ENCODE results near the gene CEP85L. TPM values are rescaled to one million over a fixed set of nuclear protein-coding genes. Genes with fewer than 3 reads are reported as not detected.

CEP85L gene
- polyA plus RNA-seq, 1 of the 3 experiments (the other 2 are of a cell fraction): 1.1 TPM

DNA sequence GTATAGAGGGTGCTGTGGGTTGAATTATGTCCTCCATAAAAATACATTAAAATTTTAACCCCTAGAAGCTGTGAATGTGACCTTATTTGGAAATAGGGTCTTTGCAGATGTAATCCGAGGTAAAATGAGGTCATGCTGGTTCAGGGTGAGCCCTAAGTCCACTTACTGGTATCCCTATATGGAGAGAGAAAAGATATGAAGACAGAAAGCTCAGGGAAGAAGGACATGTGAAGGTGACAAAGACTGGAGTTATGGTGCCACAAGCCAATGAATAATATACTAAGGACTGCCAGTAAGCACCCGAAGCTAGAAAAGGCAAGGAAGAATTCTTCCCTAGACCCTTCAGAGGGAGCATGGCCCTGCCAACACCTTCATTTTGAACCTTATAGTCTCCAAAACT is 53.1 kb downstream of the CEP85L start:
- DNase-seq: no peak
- Histone ChIP-seq H2AFZ (ENCODE audit: low read depth) (no peak overlapping the region), H3K36me3 (replicated peaks in 1 of 2; ENCODE audit: control insufficient read depth in 1 of 2, insufficient read depth in 2 of 2, low read length in 1 of 2) (peaks cover 0 to 2% of the 10 kb centered on the region in 2 experiments), H3K27ac (ENCODE audit: low read depth in 2 of 2, low read length in 1 of 2) (no peak overlapping the region), H3K4me1 (ENCODE audit: control insufficient read depth in 1 of 2, insufficient read depth in 2 of 2, low read depth in 1 of 2, low read length in 1 of 2) (no peaks in the 10 kb centered on the region), H3K9me3 (no peaks in the 10 kb centered on the region), H3K4me2 (no peak overlapping the region), H4K20me1 (ENCODE audit: insufficient read depth) (peaks cover 1% of the 10 kb centered on the region; the same call in 1 of the 2 replicates), H3K79me2 (ENCODE audit: insufficient read depth) (no peaks in the 10 kb centered on the region), H3F3A (replicated peaks; ENCODE audit: insufficient read depth) (peaks cover 5% of the 10 kb centered on the region), H3K9ac (no peak overlapping the region), H3K27me3 (ENCODE audit: insufficient read depth) (no peaks in the 10 kb centered on the region), H3K4me3 (ENCODE audit: low read depth in 2 of 2, low read length in 1 of 2) (no peak overlapping the region), H3K9me2 (no peaks in the 10 kb centered on the region)
- ChIA-PET POLR2A (no interaction called here), CTCF (interaction anchor here (1.7 kb wide), 1 partner anchor 33 kb away, joined by 4 read pairs; no protein-coding TSS in a partner anchor)
- TF ChIP-seq YY1 (IDR thresholded peaks at IDR 0.05; ENCODE audit: low read depth): no peak
- TF ChIP-seq CTCF (IDR thresholded peaks at IDR 0.05): no peak
- TF ChIP-seq TAF1 (IDR thresholded peaks at IDR 0.05; ENCODE audit: borderline replicate concordance, low read depth, low read length): no peak
- TF ChIP-seq SMC3 (IDR thresholded peaks at IDR 0.05; ENCODE audit: low read depth, low read length): no peak
- TF ChIP-seq EP300 (IDR thresholded peaks at IDR 0.05; ENCODE audit: borderline replicate concordance in 1 of 2, low read depth in 1 of 2, low read length in 1 of 2): no peak
- no peak for TF ChIP-seq ELF1 (IDR thresholded peaks at IDR 0.05)
- no peak for TF ChIP-seq USF2 (IDR thresholded peaks at IDR 0.05; ENCODE audit: borderline replicate concordance, low read depth, low read length)
- no peak for TF ChIP-seq MEF2A (IDR thresholded peaks at IDR 0.05; ENCODE audit: borderline replicate concordance, low read depth)
- no peak for TF ChIP-seq FOXJ3 (CRISPR knock-in tag; IDR thresholded peaks at IDR 0.05)
- TF ChIP-seq, protein P1, sequence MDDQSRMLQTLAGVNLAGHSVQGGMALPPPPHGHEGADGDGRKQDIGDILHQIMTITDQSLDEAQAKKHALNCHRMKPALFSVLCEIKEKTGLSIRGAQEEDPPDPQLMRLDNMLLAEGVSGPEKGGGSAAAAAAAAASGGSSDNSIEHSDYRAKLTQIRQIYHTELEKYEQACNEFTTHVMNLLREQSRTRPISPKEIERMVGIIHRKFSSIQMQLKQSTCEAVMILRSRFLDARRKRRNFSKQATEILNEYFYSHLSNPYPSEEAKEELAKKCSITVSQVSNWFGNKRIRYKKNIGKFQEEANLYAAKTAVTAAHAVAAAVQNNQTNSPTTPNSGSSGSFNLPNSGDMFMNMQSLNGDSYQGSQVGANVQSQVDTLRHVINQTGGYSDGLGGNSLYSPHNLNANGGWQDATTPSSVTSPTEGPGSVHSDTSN (IDR thresholded peaks at IDR 0.05): no peak
- WGBS (ENCODE audit: low lambda C conversion rate): 91% methylated on average over 2 of the region's 2 CpGs

- H3K9ac ChIP-seq: no peak overlapping the region
- H3K4me1 ChIP-seq (ENCODE audit: control insufficient read depth in 1 of 2, insufficient read depth in 2 of 2, low read depth in 1 of 2, low read length in 1 of 2): no peaks in the 10 kb centered on the region
- CTCF ChIA-PET: interaction anchor here (1.7 kb wide), 1 partner anchor 32 kb away, joined by 4 read pairs; no protein-coding TSS in a partner anchor
- peaks cover 5% of the 10 kb centered on the region; the same call in 1 of the 2 replicates for H4K20me1 ChIP-seq (ENCODE audit: insufficient read depth)
- no peak overlapping the region for H3K4me3 ChIP-seq (ENCODE audit: low read depth in 2 of 2, low read length in 1 of 2)
- 97% methylated on average over 3 of the region's 3 CpGs for WGBS (ENCODE audit: low lambda C conversion rate)
- DNase-seq: no peak
- H3F3A ChIP-seq (replicated peaks; ENCODE audit: insufficient read depth): peaks cover 5% of the 10 kb centered on the region
- H3K9me2 ChIP-seq: no peaks in the 10 kb centered on the region
- no peak overlapping the region for H2AFZ ChIP-seq (ENCODE audit: low read depth)
- no peaks in the 10 kb centered on the region for H3K27me3 ChIP-seq (ENCODE audit: insufficient read depth)
- H3K36me3 ChIP-seq (replicated peaks in 1 of 2; ENCODE audit: control insufficient read depth in 1 of 2, insufficient read depth in 2 of 2, low read length in 1 of 2): peaks cover 0 to 3% of the 10 kb centered on the region in 2 experiments
- H3K4me2 ChIP-seq: no peak overlapping the region
- H3K27ac ChIP-seq (ENCODE audit: low read depth in 2 of 2, low read length in 1 of 2): no peak overlapping the region
- 0 out of 2 replicates have a peak, but pooled peaks cover 4% of the 10 kb centered on the region for H3K79me2 ChIP-seq (ENCODE audit: insufficient read depth)
- H3K9me3 ChIP-seq: no peaks in the 10 kb centered on the region
- POLR2A ChIA-PET: no interaction called here
- TF ChIP-seq, protein P1 (IDR thresholded peaks at IDR 0.05): no peak
- TF ChIP-seq TEAD4 (IDR thresholded peaks at IDR 0.05; ENCODE audit: borderline replicate concordance, insufficient read depth) (no peak), CTCF (IDR thresholded peaks at IDR 0.05) (no peak), FOXM1 (IDR thresholded peaks at IDR 0.05; ENCODE audit: low read depth) (no peak)
These were observed 53.8 kb downstream of the CEP85L start for GRCh38 chr6:118597636-118598035.

Measured in SK-N-SH (cell line).